Activated CD4-positive, alpha-beta memory T cell treated with anti-CD3 and anti-CD28 coated beads for 36 hours (primary cell): Measurements from ENCODE around the gene RNU5D-1. TPM values are rescaled to one million over a fixed set of nuclear protein-coding genes. Genes with fewer than 3 reads are reported as not detected.
A peak's percentile ranks its signal among the peaks of the same experiment; 100 is the strongest.
"Not testable (repeated sequence)": the region's sequence is repeated elsewhere in the genome, so short reads cannot be mapped to it uniquely, and the experiment has no call there.

Experiments used
- CTCF ChIA-PET: fragments of 350-600 bp; sonication (Branson Sonifier 250); formaldehyde crosslinking; loops from one replicate; lab custom pipeline; 2021; ENCODE audit warnings: antibody characterized with exemption, inconsistent platforms; lab: Charles Lee
- POLR2A ChIA-PET: fragments of 350-600 bp; sonication (Branson Sonifier 250); formaldehyde crosslinking; loops from one replicate; lab custom pipeline; 2021; ENCODE audit warnings: antibody characterized with exemption; lab: Charles Lee
- DNase-seq: peaks from one replicate; pipeline ENCODE4 v3.0.0-alpha.2; 2020
- H3K27ac Mint-ChIP-seq: one replicate; pipeline ENCODE4 v1.8.0; 2021; ENCODE audit warnings: mixed read lengths
- H3K27me3 Mint-ChIP-seq: one replicate; pipeline ENCODE4 v1.8.0; 2021; ENCODE audit warnings: mixed read lengths
- H3K36me3 Mint-ChIP-seq: one replicate; pipeline ENCODE4 v1.8.0; 2021; ENCODE audit warnings: mixed read lengths
- H3K4me1 Mint-ChIP-seq: one replicate; pipeline ENCODE4 v1.8.0; 2021; ENCODE audit warnings: low read depth, mixed read lengths
- H3K4me3 Mint-ChIP-seq: one replicate; pipeline ENCODE4 v1.8.0; 2021; ENCODE audit warnings: mild to moderate bottlenecking, mixed read lengths
- H3K9me3 Mint-ChIP-seq: one replicate; pipeline ENCODE4 v1.8.0; 2021; ENCODE audit warnings: mixed read lengths
- intact Hi-C: fragments of 100-400 bp; cut with micrococcal nuclease; formaldehyde crosslinking; loops from one replicate; pipeline ENCODE4 v1.15.1; 2023
- total RNA-seq, 2 experiments: library from RNA; stranded (reverse); gene quantifications; one replicate each; pipeline ENCODE4 v1.2.3, GENCODE V29; 2021

Gene RNU5D-1
- not detected for total RNA-seq

- Mint-ChIP-seq H3K27me3 (peaks cover 3% of the 10 kb centered on the region), H3K9me3 (peaks cover 2% of the 10 kb centered on the region), H3K27ac (peak within 1 kb of the TSS; percentile 100), H3K36me3 (peaks cover 4% of the 10 kb centered on the region), H3K4me1 (peaks cover 37% of the 10 kb centered on the region), H3K4me3 (peak within 1 kb of the TSS; percentile 69)
- ChIA-PET CTCF (interaction anchor here (0.7 to 4.4 kb wide), 23 partner anchors 8 to 609 kb away, joined by 3 to 65 read pairs (median 5); partner anchors contain the start of genes BTBD19, HECTD3, PLK3 and RPS8), POLR2A (interaction anchor here (0.6 to 6.2 kb wide), 32 partner anchors 9 to 956 kb away, joined by 3 to 461 read pairs (median 6); partner anchors contain the start of genes ARMH1, BTBD19, DYNLT4 and HECTD3)
- DNase-seq: peak; percentile 96
- intact Hi-C loops: loop anchor here (1.0 to 10.0 kb wide), 13 partner anchors 8 to 761 kb away; partner anchors contain the start of genes ARMH1, EIF2B3, KIF2C and RPS8
These were observed at the start of gene RNU5D-1 for GRCh38 chr1:44730741-44731512. Gene RNU5D-1, minus strand, starts transcription at chr1:44731170.

GRCh38 chr1:44780583-44781121 is 49.7 kb upstream of the RNU5D-1 start:
- no peak overlapping the region for H3K4me3 Mint-ChIP-seq
- ChIA-PET CTCF (interaction anchor here (1.8 to 2.0 kb wide), 2 partner anchors 19 to 48 kb away, joined by 4 to 6 read pairs; partner anchors contain the start of gene PLK3), POLR2A (interaction anchor here (0.9 to 1.4 kb wide), 4 partner anchors 9 to 59 kb away, joined by 3 to 7 read pairs (median 5); partner anchors contain the start of gene BTBD19)
- H3K27ac Mint-ChIP-seq: no peak overlapping the region
- no peaks in the 10 kb centered on the region for H3K27me3 Mint-ChIP-seq
- intact Hi-C loops: no loop called here
- H3K36me3 Mint-ChIP-seq: peaks cover 65% of the 10 kb centered on the region
- DNase-seq: no peak
- peaks cover 51% of the 10 kb centered on the region for H3K4me1 Mint-ChIP-seq
- H3K9me3 Mint-ChIP-seq: no peaks in the 10 kb centered on the region

- Mint-ChIP-seq H3K36me3 (peaks cover 65% of the 10 kb centered on the region), H3K4me3 (peak overlapping the region; percentile 83), H3K4me1 (peaks cover 46% of the 10 kb centered on the region), H3K27me3 (no peaks in the 10 kb centered on the region), H3K27ac (peak overlapping the region; percentile 81), H3K9me3 (no peaks in the 10 kb centered on the region)
- intact Hi-C loops: no loop called here
- CTCF ChIA-PET: interaction anchor here (2.0 kb wide), 1 partner anchor 47 kb away, joined by 6 read pairs; no protein-coding TSS in a partner anchor
- POLR2A ChIA-PET: interaction anchor here (0.6 to 5.4 kb wide), 6 partner anchors 28 to 57 kb away, joined by 3 to 49 read pairs (median 4); partner anchors contain the start of genes DYNLT4 and RNU5D-1
- no peak for DNase-seq
These were observed 48.0 kb upstream of the RNU5D-1 start for GRCh38 chr1:44778705-44779576.

DNA sequence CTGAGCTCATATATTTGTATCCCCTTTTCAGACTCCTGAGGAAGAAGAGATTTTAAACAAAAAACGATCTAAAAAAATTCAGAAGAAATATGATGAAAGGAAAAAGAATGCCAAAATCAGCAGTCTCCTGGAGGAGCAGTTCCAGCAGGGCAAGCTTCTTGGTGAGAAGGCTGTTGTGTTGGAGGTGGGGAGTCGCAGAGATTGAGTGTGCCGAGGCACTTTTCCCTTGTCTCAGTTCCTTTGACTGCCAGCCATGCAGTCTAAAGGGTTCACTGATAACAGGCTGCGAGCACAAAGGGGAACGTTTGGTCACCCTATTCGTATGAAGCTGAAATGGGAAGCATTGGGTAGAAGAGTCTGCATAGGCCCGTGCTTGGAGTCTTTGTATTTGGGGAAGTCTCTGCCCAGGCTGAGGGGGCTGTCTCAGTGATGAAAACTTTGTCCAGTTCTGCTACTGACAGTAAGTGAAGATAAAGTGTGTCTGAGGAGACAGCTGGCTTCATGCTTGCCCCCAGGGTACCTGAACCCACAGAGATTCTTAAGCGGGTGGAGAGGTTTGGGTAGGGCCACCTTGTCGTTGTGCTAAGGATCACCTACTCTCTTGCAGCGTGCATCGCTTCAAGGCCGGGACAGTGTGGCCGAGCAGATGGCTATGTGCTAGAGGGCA is 47.1 kb upstream of the RNU5D-1 start:
- CTCF ChIA-PET: no interaction called here
- Mint-ChIP-seq H3K27me3 (no peaks in the 10 kb centered on the region), H3K4me1 (peaks cover 40% of the 10 kb centered on the region), H3K4me3 (peak overlapping the region; percentile 83), H3K9me3 (no peaks in the 10 kb centered on the region), H3K27ac (peak overlapping the region; percentile 81), H3K36me3 (peaks cover 65% of the 10 kb centered on the region)
- POLR2A ChIA-PET: interaction anchor here (0.6 to 5.4 kb wide), 9 partner anchors 9 to 56 kb away, joined by 3 to 70 read pairs (median 5); partner anchors contain the start of genes BEST4, BTBD19 and PLK3
- intact Hi-C loops: no loop called here
- no peak for DNase-seq

DNA sequence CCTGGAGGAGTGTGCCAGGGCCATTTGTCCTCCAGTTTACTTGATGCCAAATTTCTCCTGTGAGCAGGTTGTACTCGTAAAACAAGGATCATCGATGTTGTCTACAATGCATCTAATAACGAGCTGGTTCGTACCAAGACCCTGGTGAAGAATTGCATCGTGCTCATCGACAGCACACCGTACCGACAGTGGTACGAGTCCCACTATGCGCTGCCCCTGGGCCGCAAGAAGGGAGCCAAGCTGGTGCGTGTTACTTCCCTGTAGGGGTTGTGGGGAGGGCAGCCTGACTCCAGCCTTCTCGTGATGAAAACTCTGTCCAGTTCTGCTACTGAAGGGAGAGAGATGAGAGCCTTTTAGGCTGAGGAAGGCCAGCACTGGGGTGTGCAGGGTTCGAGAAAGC is 46.6 kb upstream of the RNU5D-1 start:
- no peaks in the 10 kb centered on the region for H3K9me3 Mint-ChIP-seq
- CTCF ChIA-PET: no interaction called here
- peak overlapping the region; percentile 83 for H3K4me3 Mint-ChIP-seq
- H3K36me3 Mint-ChIP-seq: peaks cover 64% of the 10 kb centered on the region
- H3K4me1 Mint-ChIP-seq: peaks cover 42% of the 10 kb centered on the region
- intact Hi-C loops: no loop called here
- H3K27ac Mint-ChIP-seq: peak overlapping the region; percentile 81
- DNase-seq: no peak
- H3K27me3 Mint-ChIP-seq: no peaks in the 10 kb centered on the region
- POLR2A ChIA-PET: interaction anchor here (1.0 to 5.4 kb wide), 8 partner anchors 10 to 56 kb away, joined by 3 to 70 read pairs (median 6); partner anchors contain the start of genes BEST4, BTBD19 and PLK3

DNA sequence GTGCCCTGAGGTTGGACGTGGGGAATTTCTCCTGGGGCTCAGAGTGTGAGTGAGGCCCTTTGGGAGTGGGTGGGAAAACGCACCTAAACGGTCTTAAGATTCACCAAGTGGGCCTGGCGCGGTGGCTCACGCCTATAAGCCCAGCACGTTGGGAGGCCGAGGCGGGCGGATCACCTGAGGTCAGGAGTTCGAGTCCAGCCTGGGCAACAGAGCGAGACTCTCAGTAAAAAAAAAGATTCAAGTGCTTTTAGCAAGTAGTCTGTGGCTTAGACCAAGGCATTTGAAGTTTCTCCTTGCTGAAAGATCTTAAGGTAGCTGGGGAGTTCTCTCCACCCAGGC is 45.7 kb upstream of the RNU5D-1 start:
- no peak for DNase-seq
- ChIA-PET POLR2A (interaction anchor here (1.7 to 5.4 kb wide), 13 partner anchors 11 to 235 kb away, joined by 7 to 70 read pairs (median 17); partner anchors contain the start of genes BEST4, BTBD19, DYNLT4 and EIF2B3), CTCF (interaction anchor here (1.9 to 2.5 kb wide), 2 partner anchors 9 to 24 kb away, joined by 13 to 32 read pairs; partner anchors contain the start of genes BEST4 and PLK3)
- Mint-ChIP-seq H3K36me3 (peaks cover 59% of the 10 kb centered on the region), H3K9me3 (no peaks in the 10 kb centered on the region), H3K4me1 (peaks cover 42% of the 10 kb centered on the region), H3K27ac (peak overlapping the region; percentile 81), H3K4me3 (peak overlapping the region; percentile 83), H3K27me3 (no peaks in the 10 kb centered on the region)
- intact Hi-C loops: no loop called here

GRCh38 chr1:44775930-44776729 is 45.2 kb upstream of the RNU5D-1 start:
- Mint-ChIP-seq H3K4me1 (peaks cover 41% of the 10 kb centered on the region), H3K36me3 (peaks cover 53% of the 10 kb centered on the region), H3K27ac (peak overlapping the region; percentile 81), H3K9me3 (no peaks in the 10 kb centered on the region), H3K4me3 (peak overlapping the region; percentile 83), H3K27me3 (no peaks in the 10 kb centered on the region)
- DNase-seq: peak; percentile 49
- ChIA-PET POLR2A (interaction anchor here (0.5 to 5.4 kb wide), 23 partner anchors 10 to 1986 kb away, joined by 3 to 70 read pairs (median 11); partner anchors contain the start of genes BEST4, BTBD19, DYNLT4 and EIF2B3), CTCF (interaction anchor here (0.9 to 2.5 kb wide), 6 partner anchors 10 to 49 kb away, joined by 3 to 32 read pairs (median 8); partner anchors contain the start of genes BEST4, PLK3 and RNU5D-1)
- intact Hi-C loops: loop anchor here (1.0 to 2.0 kb wide), 4 partner anchors 8 to 45 kb away; partner anchors contain the start of genes DYNLT4, KIF2C and RNU5D-1

- peak; percentile 94 for DNase-seq
- Mint-ChIP-seq H3K27ac (peak within 1 kb of the TSS; percentile 81), H3K27me3 (no peaks in the 10 kb centered on the region), H3K4me1 (peaks cover 38% of the 10 kb centered on the region), H3K36me3 (peaks cover 45% of the 10 kb centered on the region), H3K9me3 (no peaks in the 10 kb centered on the region), H3K4me3 (peak within 1 kb of the TSS; percentile 83)
- intact Hi-C loops: loop anchor here (1.0 to 2.0 kb wide), 4 partner anchors 9 to 45 kb away; partner anchors contain the start of genes DYNLT4, KIF2C and RNU5D-1
- ChIA-PET POLR2A (interaction anchor here (0.8 to 5.4 kb wide), 24 partner anchors 9 to 1125 kb away, joined by 3 to 70 read pairs (median 10); partner anchors contain the start of genes BEST4, BTBD19, DYNLT4 and EIF2B3), CTCF (interaction anchor here (0.9 to 2.5 kb wide), 7 partner anchors 11 to 48 kb away, joined by 3 to 32 read pairs (median 4); partner anchors contain the start of genes BEST4, PLK3 and RNU5D-1)
These were observed 44.3 kb upstream of the RNU5D-1 start, which contains the start of gene RPS8 for GRCh38 chr1:44775078-44775929. Gene RPS8, plus strand, starts transcription at chr1:44775540. Its CDS starts 57 bp downstream, at chr1:44775597.

DNA sequence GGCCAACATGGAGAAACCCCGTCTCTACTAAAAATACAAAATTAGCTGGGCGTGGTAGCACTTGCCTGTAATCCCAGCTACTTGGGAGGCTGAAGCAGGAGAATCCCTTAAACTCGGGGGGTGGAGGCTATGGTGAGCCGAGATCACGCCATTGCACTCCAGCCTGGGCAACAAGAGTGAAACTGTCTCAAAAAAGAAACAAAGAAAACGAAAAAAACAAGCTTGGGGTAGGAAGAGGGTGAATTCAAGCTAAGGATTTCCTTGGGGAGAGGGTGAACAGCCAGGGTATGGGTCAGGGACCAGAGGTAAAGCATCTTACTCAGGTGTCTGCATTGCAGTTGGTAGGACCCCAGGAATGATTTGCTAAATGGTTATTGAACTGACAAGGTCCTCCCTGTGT is 35.5 kb upstream of the RNU5D-1 start:
- POLR2A ChIA-PET: interaction anchor here (0.9 to 4.1 kb wide), 5 partner anchors 9 to 45 kb away, joined by 3 to 15 read pairs (median 4); partner anchors contain the start of gene RPS8
- H3K4me1 Mint-ChIP-seq, H3K9me3 Mint-ChIP-seq, H3K27ac Mint-ChIP-seq, H3K4me3 Mint-ChIP-seq, H3K27me3 Mint-ChIP-seq, intact Hi-C loops, DNase-seq: not testable (repeated sequence)
- peaks cover 34% of the 10 kb centered on the region for H3K36me3 Mint-ChIP-seq
- CTCF ChIA-PET: interaction anchor here (1.3 kb wide), 1 partner anchor 36 kb away, joined by 4 read pairs; the partner anchor contains the start of gene RNU5D-1
